ENCODE measurements around the gene TLN1.

DNA sequence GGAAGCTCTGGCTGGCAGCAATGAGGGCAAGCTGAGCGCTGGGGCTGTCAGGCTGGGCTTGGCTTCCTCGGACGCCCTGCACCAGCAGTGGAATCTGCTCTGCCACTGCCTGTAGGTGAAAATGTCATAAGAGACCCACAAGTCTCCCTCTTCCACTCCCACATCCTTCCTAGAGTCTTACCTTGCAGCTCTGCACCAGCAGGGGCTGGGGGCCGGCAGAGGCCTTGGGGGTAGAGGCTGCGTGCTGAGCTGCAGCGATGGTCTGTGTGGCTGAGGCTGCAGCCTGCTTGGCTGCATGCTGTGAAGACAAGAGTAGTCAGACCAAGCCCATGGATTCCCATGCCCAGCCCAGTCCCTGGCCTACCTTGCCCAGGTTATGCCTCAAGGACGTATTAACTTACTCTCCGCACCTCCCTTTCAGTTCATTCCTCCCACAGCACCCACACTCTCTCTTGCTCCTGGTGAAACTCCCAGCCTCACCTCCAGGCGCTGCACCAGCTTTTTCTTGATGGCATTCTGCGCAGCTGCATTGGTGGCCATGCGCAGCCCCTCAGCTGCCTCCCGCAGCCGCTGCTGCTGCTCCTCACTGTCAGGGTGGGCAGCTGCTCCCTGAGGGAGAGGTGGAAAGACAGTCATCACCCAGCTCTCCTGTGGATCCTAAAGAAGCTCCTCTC is 17.3 kb downstream of the TLN1 start:
- TF ChIP-seq, protein P1, sequence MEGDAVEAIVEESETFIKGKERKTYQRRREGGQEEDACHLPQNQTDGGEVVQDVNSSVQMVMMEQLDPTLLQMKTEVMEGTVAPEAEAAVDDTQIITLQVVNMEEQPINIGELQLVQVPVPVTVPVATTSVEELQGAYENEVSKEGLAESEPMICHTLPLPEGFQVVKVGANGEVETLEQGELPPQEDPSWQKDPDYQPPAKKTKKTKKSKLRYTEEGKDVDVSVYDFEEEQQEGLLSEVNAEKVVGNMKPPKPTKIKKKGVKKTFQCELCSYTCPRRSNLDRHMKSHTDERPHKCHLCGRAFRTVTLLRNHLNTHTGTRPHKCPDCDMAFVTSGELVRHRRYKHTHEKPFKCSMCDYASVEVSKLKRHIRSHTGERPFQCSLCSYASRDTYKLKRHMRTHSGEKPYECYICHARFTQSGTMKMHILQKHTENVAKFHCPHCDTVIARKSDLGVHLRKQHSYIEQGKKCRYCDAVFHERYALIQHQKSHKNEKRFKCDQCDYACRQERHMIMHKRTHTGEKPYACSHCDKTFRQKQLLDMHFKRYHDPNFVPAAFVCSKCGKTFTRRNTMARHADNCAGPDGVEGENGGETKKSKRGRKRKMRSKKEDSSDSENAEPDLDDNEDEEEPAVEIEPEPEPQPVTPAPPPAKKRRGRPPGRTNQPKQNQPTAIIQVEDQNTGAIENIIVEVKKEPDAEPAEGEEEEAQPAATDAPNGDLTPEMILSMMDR (IDR thresholded peaks at IDR 0.05; ENCODE audit: insufficient read depth, low read length) = no peak
- TF ChIP-seq, protein P2, sequence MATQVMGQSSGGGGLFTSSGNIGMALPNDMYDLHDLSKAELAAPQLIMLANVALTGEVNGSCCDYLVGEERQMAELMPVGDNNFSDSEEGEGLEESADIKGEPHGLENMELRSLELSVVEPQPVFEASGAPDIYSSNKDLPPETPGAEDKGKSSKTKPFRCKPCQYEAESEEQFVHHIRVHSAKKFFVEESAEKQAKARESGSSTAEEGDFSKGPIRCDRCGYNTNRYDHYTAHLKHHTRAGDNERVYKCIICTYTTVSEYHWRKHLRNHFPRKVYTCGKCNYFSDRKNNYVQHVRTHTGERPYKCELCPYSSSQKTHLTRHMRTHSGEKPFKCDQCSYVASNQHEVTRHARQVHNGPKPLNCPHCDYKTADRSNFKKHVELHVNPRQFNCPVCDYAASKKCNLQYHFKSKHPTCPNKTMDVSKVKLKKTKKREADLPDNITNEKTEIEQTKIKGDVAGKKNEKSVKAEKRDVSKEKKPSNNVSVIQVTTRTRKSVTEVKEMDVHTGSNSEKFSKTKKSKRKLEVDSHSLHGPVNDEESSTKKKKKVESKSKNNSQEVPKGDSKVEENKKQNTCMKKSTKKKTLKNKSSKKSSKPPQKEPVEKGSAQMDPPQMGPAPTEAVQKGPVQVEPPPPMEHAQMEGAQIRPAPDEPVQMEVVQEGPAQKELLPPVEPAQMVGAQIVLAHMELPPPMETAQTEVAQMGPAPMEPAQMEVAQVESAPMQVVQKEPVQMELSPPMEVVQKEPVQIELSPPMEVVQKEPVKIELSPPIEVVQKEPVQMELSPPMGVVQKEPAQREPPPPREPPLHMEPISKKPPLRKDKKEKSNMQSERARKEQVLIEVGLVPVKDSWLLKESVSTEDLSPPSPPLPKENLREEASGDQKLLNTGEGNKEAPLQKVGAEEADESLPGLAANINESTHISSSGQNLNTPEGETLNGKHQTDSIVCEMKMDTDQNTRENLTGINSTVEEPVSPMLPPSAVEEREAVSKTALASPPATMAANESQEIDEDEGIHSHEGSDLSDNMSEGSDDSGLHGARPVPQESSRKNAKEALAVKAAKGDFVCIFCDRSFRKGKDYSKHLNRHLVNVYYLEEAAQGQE (IDR thresholded peaks at IDR 0.05; ENCODE audit: insufficient replicate concordance, low read depth) = no peak
- TF ChIP-seq POLR2AphosphoS5 (IDR thresholded peaks at IDR 0.05; ENCODE audit: low read depth) (no peak), GABPA (IDR thresholded peaks at IDR 0.05; ENCODE audit: low read depth) (no peak), SPI1 (IDR thresholded peaks at IDR 0.05; ENCODE audit: borderline replicate concordance, low read depth) (no peak)
